Gastroesophageal sphincter (tissue), 3 donors: Measurements from ENCODE around the gene SLC17A8.

ENCODE experiments used
- POLR2A ChIP-seq, 2 donors: fragments of 450-650 bp; IDR thresholded peaks; one replicate each; pipeline ENCODE4 v1.6.1; 2017; ENCODE audit warnings: antibody characterized with exemption in 2 of 2, mild to moderate bottlenecking in 2 of 2, moderate library complexity in 1 of 2
- TF ChIP-seq, protein P1 (sequence below), 4 experiments: fragments of 200-600 bp in 2 of 4; fragments of 450-650 bp in 2 of 4; sonication (generic) in 1 of 4; IDR thresholded peaks; one replicate each; pipeline ENCODE4 v1.5.1; 2017 to 2019; ENCODE audit warnings: antibody characterized with exemption in 4 of 4, mild to moderate bottlenecking in 2 of 4, moderate library complexity in 2 of 4

DNA sequence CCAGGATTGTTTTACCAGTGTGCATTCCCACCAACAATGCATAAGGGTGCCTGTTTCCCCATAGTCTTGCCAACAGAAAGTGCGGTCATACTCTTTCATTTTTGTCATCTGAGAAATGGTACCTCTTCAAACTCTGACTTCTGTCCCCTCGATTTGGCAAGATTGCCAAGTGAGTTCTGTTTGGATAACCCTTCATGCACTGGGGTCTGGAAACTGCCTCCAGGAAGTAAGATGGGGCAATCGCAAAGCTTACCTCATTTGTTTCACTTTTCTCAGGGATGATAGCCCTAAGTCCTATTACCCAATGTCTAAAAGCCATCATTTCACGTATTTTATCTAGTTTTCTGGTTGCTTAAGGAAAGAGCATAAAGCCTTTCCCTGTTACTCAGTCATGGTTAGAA, 88.2 kb downstream of the SLC17A8 start:
- TF ChIP-seq, protein P1, sequence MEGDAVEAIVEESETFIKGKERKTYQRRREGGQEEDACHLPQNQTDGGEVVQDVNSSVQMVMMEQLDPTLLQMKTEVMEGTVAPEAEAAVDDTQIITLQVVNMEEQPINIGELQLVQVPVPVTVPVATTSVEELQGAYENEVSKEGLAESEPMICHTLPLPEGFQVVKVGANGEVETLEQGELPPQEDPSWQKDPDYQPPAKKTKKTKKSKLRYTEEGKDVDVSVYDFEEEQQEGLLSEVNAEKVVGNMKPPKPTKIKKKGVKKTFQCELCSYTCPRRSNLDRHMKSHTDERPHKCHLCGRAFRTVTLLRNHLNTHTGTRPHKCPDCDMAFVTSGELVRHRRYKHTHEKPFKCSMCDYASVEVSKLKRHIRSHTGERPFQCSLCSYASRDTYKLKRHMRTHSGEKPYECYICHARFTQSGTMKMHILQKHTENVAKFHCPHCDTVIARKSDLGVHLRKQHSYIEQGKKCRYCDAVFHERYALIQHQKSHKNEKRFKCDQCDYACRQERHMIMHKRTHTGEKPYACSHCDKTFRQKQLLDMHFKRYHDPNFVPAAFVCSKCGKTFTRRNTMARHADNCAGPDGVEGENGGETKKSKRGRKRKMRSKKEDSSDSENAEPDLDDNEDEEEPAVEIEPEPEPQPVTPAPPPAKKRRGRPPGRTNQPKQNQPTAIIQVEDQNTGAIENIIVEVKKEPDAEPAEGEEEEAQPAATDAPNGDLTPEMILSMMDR (IDR thresholded peaks at IDR 0.05), result no peak
- TF ChIP-seq POLR2A (IDR thresholded peaks at IDR 0.05), result no peak
